ENCODE data around the gene ASTN2. TPM values are rescaled to one million over a fixed set of nuclear protein-coding genes. Genes with fewer than 3 reads are reported as not detected.

The ASTN2 gene
- total RNA-seq, 1 donor from 2014 or later = 9.7 TPM

- DNase-seq = no peak
Measured at GRCh38 chr9:116405321-116405720, 1009.5 kb downstream of the ASTN2 start.

- DNase-seq = no peak
Measured at GRCh38 chr9:116404228-116404627, 1010.6 kb downstream of the ASTN2 start.

- no peak for DNase-seq
Measured at GRCh38 chr9:116403171-116403570, 1011.7 kb downstream of the ASTN2 start.

GRCh38 chr9:116395699-116396037 is 1019.2 kb downstream of the ASTN2 start:
- DNase-seq = no peak

GRCh38 chr9:116394894-116395698 is 1019.8 kb downstream of the ASTN2 start:
- no peak for DNase-seq

- DNase-seq = no peak
Measured at GRCh38 chr9:116394070-116394469, 1020.8 kb downstream of the ASTN2 start.

- DNase-seq = no peak
Measured at GRCh38 chr9:116393198-116393597, 1021.7 kb downstream of the ASTN2 start.

- no peak for DNase-seq
Measured at GRCh38 chr9:116391306-116391900, 1023.5 kb downstream of the ASTN2 start.

- no peak for DNase-seq
Measured at GRCh38 chr9:116390303-116391228, 1024.3 kb downstream of the ASTN2 start.

- no peak for DNase-seq
Measured at GRCh38 chr9:116389541-116390302, 1025.1 kb downstream of the ASTN2 start.

GRCh38 chr9:116387934-116388698 is 1026.7 kb downstream of the ASTN2 start:
- DNase-seq = no peak

GRCh38 chr9:116383936-116384335 is 1030.9 kb downstream of the ASTN2 start:
- DNase-seq = no peak

GRCh38 chr9:116383133-116383532 is 1031.7 kb downstream of the ASTN2 start:
- no peak for DNase-seq

- DNase-seq = no peak
Measured at GRCh38 chr9:116382053-116382452, 1032.8 kb downstream of the ASTN2 start.

GRCh38 chr9:116381350-116381749 is 1033.5 kb downstream of the ASTN2 start:
- DNase-seq = no peak

- no peak for DNase-seq
Measured at GRCh38 chr9:116380496-116380995, 1034.3 kb downstream of the ASTN2 start.

- DNase-seq = no peak
Measured at GRCh38 chr9:116379821-116380220, 1035.0 kb downstream of the ASTN2 start.

- DNase-seq = no peak
Measured at GRCh38 chr9:116378873-116379272, 1036.0 kb downstream of the ASTN2 start.

GRCh38 chr9:116377179-116377798 is 1037.6 kb downstream of the ASTN2 start:
- DNase-seq = no peak
